ENCODE results near the gene OR2AT4.
"Not testable (repeated sequence)": the region's sequence is repeated elsewhere in the genome, so short reads cannot be mapped to it uniquely, and the experiment has no call there.

Gene OR2AT4

GRCh38 chr11:75063741-75064314 lies 32.8 kb downstream of the OR2AT4 start:
- no peak for DNase-seq

- DNase-seq, result no peak
Observed at GRCh38 chr11:75059299-75059698, 37.4 kb downstream of the OR2AT4 start.

GRCh38 chr11:75056814-75057213 lies 39.9 kb downstream of the OR2AT4 start:
- DNase-seq, result no peak

- no peak for DNase-seq
Observed at GRCh38 chr11:75055511-75055910, 41.2 kb downstream of the OR2AT4 start.

GRCh38 chr11:75052457-75052856 lies 44.2 kb downstream of the OR2AT4 start:
- no peak for DNase-seq

GRCh38 chr11:75051043-75051442 lies 45.6 kb downstream of the OR2AT4 start:
- DNase-seq, result no peak

GRCh38 chr11:75050516-75050915 lies 46.2 kb downstream of the OR2AT4 start:
- DNase-seq, result no peak

- DNase-seq, result not testable (repeated sequence)
Observed at GRCh38 chr11:75049501-75050266, 47.0 kb downstream of the OR2AT4 start.

GRCh38 chr11:75047191-75047590 lies 49.5 kb downstream of the OR2AT4 start:
- DNase-seq, result no peak

- not testable (repeated sequence) for DNase-seq
Observed at GRCh38 chr11:75046668-75047067, 50.0 kb downstream of the OR2AT4 start.

GRCh38 chr11:75044381-75045170 lies 52.1 kb downstream of the OR2AT4 start:
- not testable (repeated sequence) for DNase-seq

GRCh38 chr11:75041821-75042220 lies 54.9 kb downstream of the OR2AT4 start:
- not testable (repeated sequence) for DNase-seq

GRCh38 chr11:75041263-75041662 lies 55.4 kb downstream of the OR2AT4 start:
- DNase-seq, result no peak

GRCh38 chr11:75040167-75040770 lies 56.4 kb downstream of the OR2AT4 start:
- no peak for DNase-seq

- no peak for DNase-seq
Observed at GRCh38 chr11:75035911-75036565, 60.6 kb downstream of the OR2AT4 start.

GRCh38 chr11:75035256-75035655 lies 61.4 kb downstream of the OR2AT4 start:
- DNase-seq, result no peak

- DNase-seq, result no peak
Observed at GRCh38 chr11:75033916-75034315, 62.8 kb downstream of the OR2AT4 start.

GRCh38 chr11:75032550-75032935 lies 64.1 kb downstream of the OR2AT4 start:
- no peak for DNase-seq

GRCh38 chr11:75031771-75032549 lies 64.7 kb downstream of the OR2AT4 start:
- peak; percentile 18 for DNase-seq
